H9 (cell line): Measurements from ENCODE around the gene KAT2B. TPM values are rescaled to one million over a fixed set of nuclear protein-coding genes. Genes with fewer than 3 reads are reported as not detected.

ENCODE experiments used
- DNase-seq: peaks from one replicate; pipeline ENCODE4 v3.0.0-alpha.2; 2017
- H2AFZ ChIP-seq: one replicate; pipeline ENCODE4 v1.6.1; 2013; ENCODE audit warnings: mild to moderate bottlenecking, low read length, control low read depth, moderate library complexity
- H2AK5ac ChIP-seq: 2 replicates; pipeline ENCODE4 v1.6.1; 2013; ENCODE audit warnings: low read length, control low read depth, mixed read lengths; ENCODE audit not compliant: insufficient read length
- H2BK120ac ChIP-seq: one replicate; pipeline ENCODE4 v1.6.1; 2013; ENCODE audit warnings: low read depth, mild to moderate bottlenecking, low read length, control low read depth, inconsistent platforms; ENCODE audit not compliant: poor library complexity, severe bottlenecking
- H2BK12ac ChIP-seq: 2 replicates; pipeline ENCODE4 v1.6.1; 2013; ENCODE audit warnings: low read length, control low read depth, mixed read lengths, low read depth; ENCODE audit not compliant: insufficient read length
- H2BK15ac ChIP-seq: 2 replicates; pipeline ENCODE4 v1.6.1; 2013; ENCODE audit warnings: low read depth, low read length, control low read depth
- H2BK20ac ChIP-seq: one replicate; pipeline ENCODE4 v1.6.1; 2013; ENCODE audit warnings: low read depth, mild to moderate bottlenecking, low read length, control low read depth, inconsistent platforms; ENCODE audit not compliant: poor library complexity, severe bottlenecking
- H2BK5ac ChIP-seq: 2 replicates; pipeline ENCODE4 v1.6.1; 2013; ENCODE audit warnings: low read length, control low read depth, mixed read lengths; ENCODE audit not compliant: insufficient read length
- H3K14ac ChIP-seq: 2 replicates; pipeline ENCODE4 v1.6.1; 2013; ENCODE audit warnings: low read length, control low read depth; ENCODE audit not compliant: insufficient read depth
- H3K18ac ChIP-seq: 2 replicates; pipeline ENCODE4 v1.6.1; 2013; ENCODE audit warnings: low read depth, mild to moderate bottlenecking, mixed read lengths, low read length, control low read depth; ENCODE audit not compliant: insufficient read length
- H3K23ac ChIP-seq: 2 replicates; pipeline ENCODE4 v1.6.1; 2013; ENCODE audit warnings: low read length, control low read depth, mixed read lengths, low read depth; ENCODE audit not compliant: insufficient read length
- H3K23me2 ChIP-seq: 2 replicates; pipeline ENCODE4 v1.6.1; 2013; ENCODE audit warnings: low read depth, mild to moderate bottlenecking, mixed read lengths, low read length, control low read depth; ENCODE audit not compliant: insufficient read length, poor library complexity, severe bottlenecking
- H3K27ac ChIP-seq: 2 replicates; pipeline ENCODE4 v1.5.1; 2013; ENCODE audit warnings: low read length, control low read depth, mixed read lengths, low read depth; ENCODE audit not compliant: insufficient read length
- H3K27me3 ChIP-seq: 2 replicates; pipeline ENCODE4 v1.6.1; 2013; ENCODE audit warnings: low read length, control low read depth, inconsistent platforms; ENCODE audit not compliant: insufficient read depth
- H3K4ac ChIP-seq: 2 replicates; pipeline ENCODE4 v1.6.1; 2013; ENCODE audit warnings: low read depth, mild to moderate bottlenecking, control low read depth, inconsistent platforms, low read length, moderate library complexity
- H3K4me1 ChIP-seq: 2 replicates; pipeline ENCODE4 v1.6.1; 2013; ENCODE audit warnings: low read length, control low read depth, inconsistent platforms; ENCODE audit not compliant: insufficient read depth
- H3K4me2 ChIP-seq: 2 replicates; pipeline ENCODE4 v1.6.1; 2013; ENCODE audit warnings: low read length, control low read depth, mixed read lengths; ENCODE audit not compliant: insufficient read length, insufficient read depth
- H3K56ac ChIP-seq: 2 replicates; pipeline ENCODE4 v1.6.1; 2013; ENCODE audit warnings: low read depth, mild to moderate bottlenecking, mixed read lengths, low read length, control low read depth; ENCODE audit not compliant: insufficient read length
- H3K79me1 ChIP-seq: 2 replicates; pipeline ENCODE4 v1.6.1; 2013; ENCODE audit warnings: low read depth, mild to moderate bottlenecking, moderate library complexity, low read length, control low read depth, inconsistent platforms; ENCODE audit not compliant: insufficient read depth, poor library complexity, severe bottlenecking
- H3K79me2 ChIP-seq: 2 replicates; pipeline ENCODE4 v1.6.1; 2013; ENCODE audit warnings: low read length, control low read depth, inconsistent platforms; ENCODE audit not compliant: insufficient read depth
- H3K9ac ChIP-seq: 2 replicates; pipeline ENCODE4 v1.6.1; 2013; ENCODE audit warnings: low read length, control low read depth, mixed read lengths; ENCODE audit not compliant: insufficient read length; ENCODE audit errors: extremely low read depth
- H3K9me3 ChIP-seq: one replicate; pipeline ENCODE4 v1.6.1; 2013; ENCODE audit warnings: low read depth, low read length, inconsistent platforms; ENCODE audit not compliant: control insufficient read depth
- H3T11ph ChIP-seq: one replicate; pipeline ENCODE4 v1.6.1; 2013; ENCODE audit warnings: mild to moderate bottlenecking, low read length, control low read depth, inconsistent platforms
- H4K20me1 ChIP-seq: one replicate; pipeline ENCODE4 v1.6.1; 2013; ENCODE audit not compliant: control insufficient read depth, insufficient read length, insufficient read depth
- H4K5ac ChIP-seq: 2 replicates; pipeline ENCODE4 v1.6.1; 2013; ENCODE audit warnings: low read depth, mild to moderate bottlenecking, mixed read lengths, low read length, control low read depth; ENCODE audit not compliant: insufficient read length
- H4K8ac ChIP-seq: replicated peaks from 2 replicates; pipeline ENCODE4 v1.6.1; 2013; ENCODE audit warnings: low read length, control low read depth, mixed read lengths, low read depth; ENCODE audit not compliant: insufficient read length
- H4K91ac ChIP-seq: 2 replicates; pipeline ENCODE4 v1.6.1; 2013; ENCODE audit warnings: low read depth, mild to moderate bottlenecking, moderate library complexity, mixed read lengths, low read length, control low read depth; ENCODE audit not compliant: insufficient read length
- H3K27ac Mint-ChIP-seq, 3 experiments: 2 replicates in 2 of 3; 3 replicates in 1 of 3; pipeline ENCODE4 v1.8.0; 2020 to 2021; ENCODE audit warnings: mixed read lengths in 3 of 3, mild to moderate bottlenecking in 1 of 3, moderate library complexity in 1 of 3
- H3K27me3 Mint-ChIP-seq: 2 replicates; pipeline ENCODE4 v1.8.0; 2021; ENCODE audit warnings: low read depth, mild to moderate bottlenecking, moderate library complexity, mixed read lengths
- H3K36me3 Mint-ChIP-seq, 3 experiments: 2 replicates in 2 of 3; 3 replicates in 1 of 3; pipeline ENCODE4 v1.8.0; 2020 to 2021; ENCODE audit warnings: low read depth in 3 of 3, mixed read lengths in 3 of 3; ENCODE audit not compliant: insufficient read depth in 1 of 3
- H3K4me1 Mint-ChIP-seq, 2 experiments: 2 replicates each; pipeline ENCODE4 v1.8.0; 2020; ENCODE audit warnings: mixed read lengths in 2 of 2
- H3K4me3 Mint-ChIP-seq, 2 experiments: 2 replicates in 1 of 2; 3 replicates in 1 of 2; pipeline ENCODE4 v1.8.0; 2020 to 2021; ENCODE audit warnings: mild to moderate bottlenecking in 2 of 2, mixed read lengths in 2 of 2, moderate library complexity in 1 of 2
- H3K9me3 Mint-ChIP-seq, 2 experiments: 2 replicates in 1 of 2; 3 replicates in 1 of 2; pipeline ENCODE4 v1.8.0; 2020; ENCODE audit warnings: mild to moderate bottlenecking in 2 of 2, mixed read lengths in 2 of 2, moderate library complexity in 1 of 2
- WGBS: extraction: QIAGEN DNeasy Blood & Tissue Kit; methylation state at CpG from one replicate; pipeline ENCODE4 v1.1.7; 2013; ENCODE audit warnings: missing lambda C conversion rate, low lambda C conversion rate, mixed read lengths; ENCODE audit not compliant: insufficient read length; ENCODE audit errors: extremely low coverage; 5-methylcytosine and 5-hydroxymethylcytosine counted together
- total RNA-seq: library from RNA; stranded (reverse); gene quantifications from 2 replicates; pipeline ENCODE4 v1.2.1, GENCODE V29; 2021
- TF ChIP-seq, protein P1 (sequence below): fragments of 200-600 bp; sonication (generic); conservative IDR thresholded peaks from 3 replicates; pipeline ENCODE4 v1.8.0; 2021; ENCODE audit warnings: antibody characterized with exemption, mild to moderate bottlenecking

KAT2B gene
- total RNA-seq, 1 experiment from 2014 or later = 6.3 TPM

- no peaks in the 10 kb centered on the region for H3K27me3 Mint-ChIP-seq
- H3K4me1 ChIP-seq = no peaks in the 10 kb centered on the region
- H2BK5ac ChIP-seq = no peak overlapping the region
- H3K23ac ChIP-seq = no peak overlapping the region
- H3K27ac Mint-ChIP-seq = no peak overlapping the region
- no peaks in the 10 kb centered on the region for H3K9me3 ChIP-seq
- H3K79me2 ChIP-seq = no peaks in the 10 kb centered on the region
- no peak overlapping the region for H2BK15ac ChIP-seq
- H3K4me1 Mint-ChIP-seq = no peaks in the 10 kb centered on the region
- no peak overlapping the region for H4K5ac ChIP-seq
- no peak overlapping the region for H2AFZ ChIP-seq
- H3K23me2 ChIP-seq = no peaks in the 10 kb centered on the region
- H3K9me3 Mint-ChIP-seq = no peaks in the 10 kb centered on the region
- no peak overlapping the region for H3K4ac ChIP-seq
- H4K91ac ChIP-seq = no peak overlapping the region
- H3K4me2 ChIP-seq = no peak overlapping the region
- H3K79me1 ChIP-seq = no peaks in the 10 kb centered on the region
- no peak for DNase-seq
- no peak overlapping the region for H3K14ac ChIP-seq
- TF ChIP-seq, protein P1, sequence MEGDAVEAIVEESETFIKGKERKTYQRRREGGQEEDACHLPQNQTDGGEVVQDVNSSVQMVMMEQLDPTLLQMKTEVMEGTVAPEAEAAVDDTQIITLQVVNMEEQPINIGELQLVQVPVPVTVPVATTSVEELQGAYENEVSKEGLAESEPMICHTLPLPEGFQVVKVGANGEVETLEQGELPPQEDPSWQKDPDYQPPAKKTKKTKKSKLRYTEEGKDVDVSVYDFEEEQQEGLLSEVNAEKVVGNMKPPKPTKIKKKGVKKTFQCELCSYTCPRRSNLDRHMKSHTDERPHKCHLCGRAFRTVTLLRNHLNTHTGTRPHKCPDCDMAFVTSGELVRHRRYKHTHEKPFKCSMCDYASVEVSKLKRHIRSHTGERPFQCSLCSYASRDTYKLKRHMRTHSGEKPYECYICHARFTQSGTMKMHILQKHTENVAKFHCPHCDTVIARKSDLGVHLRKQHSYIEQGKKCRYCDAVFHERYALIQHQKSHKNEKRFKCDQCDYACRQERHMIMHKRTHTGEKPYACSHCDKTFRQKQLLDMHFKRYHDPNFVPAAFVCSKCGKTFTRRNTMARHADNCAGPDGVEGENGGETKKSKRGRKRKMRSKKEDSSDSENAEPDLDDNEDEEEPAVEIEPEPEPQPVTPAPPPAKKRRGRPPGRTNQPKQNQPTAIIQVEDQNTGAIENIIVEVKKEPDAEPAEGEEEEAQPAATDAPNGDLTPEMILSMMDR = no peak
- H3K18ac ChIP-seq = no peak overlapping the region
- H2BK20ac ChIP-seq = no peak overlapping the region
- H2AK5ac ChIP-seq = no peak overlapping the region
- no peaks in the 10 kb centered on the region for H4K20me1 ChIP-seq
- no peak overlapping the region for H3T11ph ChIP-seq
- no peak overlapping the region for H4K8ac ChIP-seq
- H3K9ac ChIP-seq = no peak overlapping the region
- no peak overlapping the region for H2BK120ac ChIP-seq
- H3K56ac ChIP-seq = no peak overlapping the region
- H2BK12ac ChIP-seq = no peak overlapping the region
- peaks cover 0 to 3% (median 0%) of the 10 kb centered on the region in 3 experiments; a peak in 2 of 7 replicates for H3K36me3 Mint-ChIP-seq
- H3K27me3 ChIP-seq = no peaks in the 10 kb centered on the region
- no peak overlapping the region for H3K27ac ChIP-seq
- no peak overlapping the region for H3K4me3 Mint-ChIP-seq
- no CpG with 5 or more reads among the region's 10 CpGs for WGBS
Observed at GRCh38 chr3:20125897-20126296, 85.7 kb downstream of the KAT2B start.
